HG03139 (cell line): ENCODE measurements around the gene GNA14.
"Not testable (repeated sequence)": the region's sequence is repeated elsewhere in the genome, so short reads cannot be mapped to it uniquely, and the experiment has no call there.

Experiments
- ATAC-seq: cut with Tn5 transposase; IDR thresholded peaks from one replicate; pipeline ENCODE4 v1.9.1; 2021; ENCODE audit not compliant: unreplicated experiment

Gene GNA14

DNA sequence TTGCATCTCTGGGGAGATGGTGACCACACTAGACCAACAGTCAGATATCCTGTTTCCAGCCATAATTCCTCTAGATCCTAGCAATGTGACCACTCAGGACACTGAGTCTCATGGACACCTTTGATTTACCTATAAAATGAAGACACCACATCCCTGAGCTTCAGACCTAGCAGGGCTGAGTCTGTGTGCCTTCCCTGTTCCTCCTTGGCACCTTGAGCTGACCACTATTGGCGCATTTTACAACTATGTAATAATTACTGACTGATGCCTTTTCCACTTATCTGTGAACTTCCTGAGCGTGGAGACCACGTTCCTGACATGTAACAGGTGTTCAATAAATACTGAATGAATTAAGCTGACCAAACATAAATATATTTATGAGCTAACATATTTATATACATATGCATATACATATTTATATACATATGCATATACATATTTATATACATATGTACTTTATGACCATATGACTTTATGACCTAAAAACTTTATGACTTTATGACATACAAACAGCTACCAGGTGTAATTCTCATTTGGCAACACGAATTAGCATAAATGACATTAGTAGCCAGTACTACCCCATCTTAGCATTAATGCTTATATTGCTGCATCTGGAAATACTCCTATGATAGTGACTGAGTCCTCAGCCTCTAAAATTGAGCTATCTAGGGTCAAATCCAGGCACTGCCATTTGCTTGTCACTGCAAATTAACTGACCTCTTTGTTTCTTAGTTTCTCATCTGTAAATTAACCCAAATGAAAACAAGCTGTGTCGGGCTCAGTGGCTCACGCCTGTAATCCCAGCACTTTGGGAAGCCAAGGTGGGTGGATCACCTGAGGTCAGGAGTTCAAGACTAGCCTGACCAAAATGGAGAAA, 150.6 kb downstream of the GNA14 start:
- no peak for ATAC-seq

DNA sequence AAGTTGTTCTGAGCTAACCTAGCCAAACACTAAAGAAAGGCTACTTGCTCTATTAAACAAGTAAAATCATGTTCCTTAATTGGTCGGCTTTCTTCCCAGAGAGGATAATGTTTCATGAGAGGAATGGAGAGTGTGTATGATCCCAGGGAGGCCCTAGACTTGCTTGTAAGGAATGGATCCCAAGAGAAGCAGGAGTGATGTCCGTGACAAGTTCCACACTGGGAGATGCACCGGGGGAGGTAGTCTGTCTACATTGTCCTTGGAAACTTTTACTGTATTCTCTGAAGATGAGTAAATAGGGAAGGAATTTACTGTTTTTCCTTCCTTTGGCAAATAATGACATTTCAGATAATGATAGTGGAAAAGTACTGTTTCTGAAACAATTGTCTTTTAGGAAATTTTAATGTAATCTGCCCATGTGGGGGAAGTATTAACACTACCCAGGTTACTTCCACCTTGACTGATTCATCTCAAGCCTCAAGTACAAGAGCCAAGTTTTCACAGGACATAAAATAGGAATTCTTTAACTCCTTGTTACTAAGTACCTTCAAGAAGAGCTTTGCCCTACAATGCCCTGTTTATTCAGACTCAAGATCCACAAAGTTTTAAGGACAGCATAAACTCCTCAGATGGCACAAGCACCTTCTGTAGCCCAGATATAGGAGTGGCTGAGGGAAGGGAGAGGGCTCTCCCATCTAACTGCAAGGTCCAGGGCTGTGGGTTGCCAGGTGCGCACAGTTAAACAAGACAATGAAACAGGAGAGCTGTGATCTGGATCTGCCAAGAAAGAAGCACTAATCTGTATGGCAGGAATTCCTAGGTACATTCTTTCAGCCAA, 152.1 kb downstream of the GNA14 start:
- ATAC-seq, result no peak

DNA sequence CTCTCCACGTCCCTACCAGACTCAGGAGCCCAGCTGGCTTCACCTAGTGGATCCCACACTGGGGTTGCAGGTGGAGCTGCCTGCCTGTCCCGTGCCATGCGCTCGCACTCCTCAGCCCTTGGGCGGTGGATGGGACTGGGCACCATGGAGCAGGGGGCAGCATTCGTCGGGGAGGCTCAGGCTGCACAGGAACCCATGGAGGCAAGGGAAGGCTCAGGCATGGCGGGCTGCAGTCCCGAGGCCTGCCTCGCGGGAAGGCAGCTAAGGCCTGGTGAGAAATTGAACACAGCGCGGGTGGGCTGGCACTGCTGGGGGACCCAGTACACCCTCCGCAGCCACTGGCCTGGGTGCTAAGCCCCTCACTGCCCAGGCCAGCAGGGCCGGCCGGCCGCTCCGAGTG, 157.8 kb downstream of the GNA14 start:
- not testable (repeated sequence) for ATAC-seq

DNA sequence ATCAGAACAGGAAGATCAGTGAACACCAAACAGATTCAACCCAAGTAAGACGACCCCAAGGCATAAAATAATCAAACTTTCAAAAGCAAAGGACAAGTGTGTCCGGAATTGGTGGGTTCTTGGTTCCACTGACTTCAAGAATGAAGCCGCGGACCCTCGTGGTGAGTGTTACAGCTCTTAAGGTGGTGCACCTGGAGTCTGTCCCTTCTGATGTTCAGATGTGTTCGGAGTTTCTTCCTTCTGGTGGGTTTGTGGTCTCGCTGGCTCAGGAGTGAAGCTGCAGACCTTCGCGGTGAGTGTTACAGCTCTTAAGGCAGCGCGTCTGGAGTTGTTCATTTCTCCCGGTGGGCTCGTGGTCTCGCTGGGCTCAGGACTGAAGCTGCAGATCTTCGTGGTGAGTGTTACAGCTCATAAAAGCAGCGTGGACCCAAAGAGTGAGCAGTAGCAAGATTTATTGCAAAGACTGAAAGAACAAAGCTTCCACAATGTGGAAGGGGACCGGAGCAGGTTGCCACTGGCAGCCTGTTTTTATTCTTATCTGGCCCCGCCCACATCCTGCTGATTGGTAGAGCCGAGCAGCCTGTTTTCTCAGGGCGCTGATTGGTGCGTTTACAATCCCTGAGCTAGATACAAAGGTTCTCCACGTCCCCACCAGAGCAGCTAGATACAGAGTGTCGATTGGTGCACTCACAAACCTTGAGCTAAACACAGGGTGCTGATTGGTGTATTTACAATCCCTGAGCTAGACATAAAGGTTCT, 158.5 kb downstream of the GNA14 start:
- not testable (repeated sequence) for ATAC-seq

DNA sequence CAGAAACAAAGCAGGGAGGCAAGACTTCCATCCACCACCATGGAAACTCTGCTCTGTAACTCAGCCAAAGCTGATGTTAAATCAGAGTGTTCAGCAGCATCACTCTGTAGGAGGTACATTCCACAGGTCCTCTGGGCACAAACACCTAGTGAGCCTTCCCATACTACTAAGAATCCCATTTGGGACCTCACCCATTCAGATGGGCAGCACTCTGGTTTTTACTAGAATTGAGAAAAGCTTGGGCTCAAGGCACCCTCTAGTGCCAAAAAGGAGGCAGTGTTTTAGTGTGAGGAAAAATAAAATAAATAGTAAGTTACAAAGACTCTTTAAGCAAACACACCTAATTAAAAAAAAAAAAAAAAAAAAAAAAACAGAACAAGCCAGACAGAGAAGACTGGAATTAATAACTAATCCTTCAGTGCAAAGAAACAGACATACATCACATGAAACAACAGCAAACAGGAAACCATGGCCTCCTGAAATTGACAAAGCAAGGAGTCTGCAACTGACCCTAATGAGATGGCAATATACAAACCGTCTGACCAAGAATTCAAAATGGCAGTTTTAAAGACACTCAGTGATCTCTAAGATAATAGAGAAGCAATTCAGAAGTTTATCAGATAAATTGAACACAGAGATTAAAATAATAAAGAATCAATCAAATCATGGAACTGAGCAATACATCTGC, 159.5 kb downstream of the GNA14 start:
- ATAC-seq, result no peak

DNA sequence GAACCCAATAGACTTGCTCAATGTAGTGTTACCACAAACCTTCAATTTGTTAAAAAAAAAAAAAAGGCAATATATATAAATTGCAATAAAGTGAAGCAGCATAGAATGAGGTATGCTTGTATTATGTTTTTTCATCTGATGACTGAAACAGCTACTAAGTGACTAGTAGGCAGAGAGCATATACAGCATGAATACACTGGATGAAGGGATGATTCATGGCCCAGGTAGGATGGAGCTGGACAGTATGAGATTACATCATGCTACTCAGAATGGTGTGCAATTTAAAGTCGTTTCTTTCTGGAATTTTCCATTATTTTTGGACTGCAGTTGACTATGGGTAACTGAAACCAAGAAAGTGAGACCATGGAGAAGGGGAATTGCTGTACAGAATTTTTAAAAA, 161.2 kb downstream of the GNA14 start:
- ATAC-seq, result no peak

DNA sequence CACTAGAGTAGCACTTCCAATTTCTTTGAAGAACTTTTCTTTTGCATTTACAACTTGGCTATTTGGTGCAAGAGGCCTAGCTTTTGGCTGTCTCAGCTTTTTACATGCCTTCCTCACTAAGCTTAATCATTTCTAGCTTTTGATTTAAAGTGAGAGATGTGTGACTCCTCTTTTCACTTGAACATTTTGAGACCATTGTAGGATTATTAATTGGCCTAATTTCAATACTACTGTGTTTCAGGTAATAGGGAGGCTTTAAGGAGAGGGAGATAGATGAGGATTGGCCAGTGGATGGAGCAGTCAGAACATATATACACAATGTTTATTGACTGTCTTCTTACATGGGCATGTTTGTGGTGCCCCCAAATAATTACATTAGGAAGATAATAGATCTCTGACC, 161.7 kb downstream of the GNA14 start:
- no peak for ATAC-seq

DNA sequence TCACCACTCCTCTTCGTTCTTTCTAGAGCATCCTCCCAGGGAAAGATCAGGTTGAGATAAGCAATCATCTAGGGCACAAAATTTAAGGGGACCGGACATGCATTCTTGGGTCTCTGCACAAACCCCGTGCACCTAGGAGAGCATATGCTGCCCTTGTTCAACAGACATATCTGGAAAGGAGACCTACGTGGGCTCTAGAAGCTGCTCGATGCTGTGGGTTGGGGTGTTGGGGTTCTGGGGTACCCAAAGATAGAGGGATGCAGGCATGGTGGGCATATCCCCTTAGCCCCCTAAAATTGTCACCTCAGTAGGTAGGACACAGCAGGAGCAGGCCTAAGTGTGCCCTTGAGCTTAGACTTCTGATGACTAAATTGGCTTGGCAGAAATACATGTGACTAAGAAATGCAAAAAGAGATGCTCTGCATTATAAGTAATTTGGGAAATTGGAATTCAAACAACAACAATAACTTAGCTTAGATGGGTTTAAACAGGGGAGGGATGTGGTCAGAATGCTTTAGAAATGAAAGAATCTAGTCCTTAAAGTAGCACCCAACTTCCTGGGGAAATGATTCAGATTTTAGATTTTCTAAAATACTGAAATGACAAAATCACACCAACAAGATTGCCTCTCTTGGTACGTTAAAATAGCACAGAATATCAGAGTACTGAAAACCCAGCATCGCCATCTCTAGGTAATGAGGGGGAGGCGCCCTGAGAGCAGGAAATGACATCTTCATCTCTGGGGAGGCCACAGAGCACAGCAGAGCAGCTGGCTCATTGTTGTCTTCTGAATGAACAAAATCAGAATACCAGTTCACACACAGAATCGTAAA, 172.3 kb downstream of the GNA14 start:
- ATAC-seq, result peak; percentile 99

DNA sequence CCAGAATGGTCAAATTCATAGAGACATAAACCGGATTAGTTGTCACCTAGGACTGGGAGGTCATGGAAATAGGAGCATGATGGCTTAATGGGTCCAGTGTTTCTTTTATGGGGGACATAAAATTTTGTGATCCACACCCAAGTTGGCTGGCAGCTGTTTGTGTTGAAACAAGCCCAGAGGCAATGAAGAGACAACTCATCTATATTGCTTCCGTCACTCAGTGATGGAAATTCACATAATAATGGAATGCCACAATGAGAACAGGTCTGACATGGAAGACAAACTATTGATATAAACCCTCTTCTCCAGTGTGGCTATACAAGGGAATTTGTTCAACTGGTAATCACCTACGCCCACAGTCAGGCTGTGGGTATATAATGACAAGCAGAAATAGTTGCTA, 173.2 kb downstream of the GNA14 start:
- ATAC-seq, result no peak

DNA sequence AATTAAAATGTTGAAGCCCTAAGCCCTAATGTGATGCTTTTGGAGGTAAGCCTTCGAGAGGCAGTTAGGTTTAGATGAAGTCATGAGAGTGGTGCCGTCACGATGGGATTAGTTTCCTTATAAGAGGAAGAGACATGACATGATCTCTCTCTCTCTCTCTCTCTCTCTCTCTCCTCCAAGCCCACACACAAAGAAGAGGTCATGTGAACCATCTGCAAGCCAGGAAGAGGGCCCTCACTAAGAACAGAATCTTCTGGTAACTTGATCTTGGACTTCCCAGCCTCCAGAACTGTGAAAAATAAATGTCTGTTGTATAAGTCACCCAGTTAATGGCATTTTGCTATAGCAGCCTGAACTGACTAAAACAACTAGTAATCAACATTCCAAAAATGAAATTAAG, 175.5 kb downstream of the GNA14 start:
- no peak for ATAC-seq

DNA sequence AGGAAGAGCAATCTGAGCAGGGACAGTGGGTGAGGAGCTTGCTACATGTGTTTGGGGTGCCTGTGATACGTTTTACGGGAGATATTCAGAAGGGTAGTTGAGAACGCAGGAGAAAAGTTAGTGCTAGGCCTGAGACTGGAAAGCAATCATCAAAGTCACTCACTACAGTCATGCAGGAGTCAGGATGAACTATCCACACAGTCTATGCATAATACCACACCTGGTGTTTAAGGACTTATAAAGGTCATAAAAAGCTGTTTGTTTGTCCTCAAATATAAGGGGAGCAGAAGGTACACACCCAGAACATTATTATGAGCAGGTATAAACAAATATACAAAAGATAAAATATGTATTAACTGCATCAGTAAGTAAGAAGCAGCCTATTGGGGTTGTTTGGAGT, 176.6 kb downstream of the GNA14 start:
- no peak for ATAC-seq

DNA sequence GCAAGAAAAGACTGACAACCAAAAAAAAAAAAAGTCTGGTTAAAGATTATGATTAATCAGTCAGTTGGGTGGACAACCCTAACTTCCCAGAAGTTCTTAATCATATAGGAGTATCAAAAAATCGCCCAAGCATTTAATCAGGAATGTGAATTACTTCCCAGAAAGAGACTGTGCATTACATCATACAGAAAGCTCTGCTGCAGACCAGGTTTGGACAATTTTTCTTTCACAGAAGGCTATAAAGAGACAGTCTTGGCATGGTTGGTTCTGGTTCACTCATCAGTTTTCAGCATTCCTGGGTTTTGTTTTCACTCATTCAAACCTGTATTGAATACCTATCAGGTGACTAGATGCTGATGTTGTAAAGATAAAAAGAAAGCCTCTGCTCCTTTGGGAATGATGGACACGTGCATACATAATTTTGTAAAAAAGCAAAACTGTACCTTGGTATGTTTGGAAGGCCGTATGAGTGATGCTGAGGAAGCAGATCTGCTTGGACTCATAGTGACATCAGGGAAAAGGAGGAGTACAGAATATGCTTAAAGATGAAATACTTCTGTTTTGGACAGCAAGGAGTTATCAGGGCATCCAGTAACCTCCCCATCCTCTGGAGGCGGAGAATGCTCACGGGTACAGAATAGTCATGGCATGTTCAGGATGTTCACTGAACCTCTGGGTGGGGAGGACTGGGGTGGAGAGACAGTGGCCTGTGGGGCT, 178.4 kb downstream of the GNA14 start:
- no peak for ATAC-seq

DNA sequence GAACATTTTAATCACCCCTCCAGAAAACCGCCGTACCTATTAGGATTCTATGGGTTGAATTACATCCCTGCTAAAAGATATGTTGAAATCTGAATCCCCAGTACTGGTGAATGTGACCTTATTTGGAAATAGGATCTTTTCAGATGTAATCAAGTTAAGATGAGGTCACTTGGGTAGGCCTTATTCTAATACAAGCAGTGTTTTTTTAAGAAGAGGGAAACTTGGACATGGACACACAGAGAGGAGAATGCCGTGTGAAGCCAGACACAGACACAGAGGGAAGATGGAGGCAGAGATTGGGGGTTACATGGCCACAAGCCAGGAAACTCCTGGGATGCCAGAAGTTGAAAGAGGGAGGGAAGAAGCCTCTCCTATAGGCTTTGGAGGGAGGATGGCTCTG, 183.5 kb downstream of the GNA14 start:
- ATAC-seq, result no peak

DNA sequence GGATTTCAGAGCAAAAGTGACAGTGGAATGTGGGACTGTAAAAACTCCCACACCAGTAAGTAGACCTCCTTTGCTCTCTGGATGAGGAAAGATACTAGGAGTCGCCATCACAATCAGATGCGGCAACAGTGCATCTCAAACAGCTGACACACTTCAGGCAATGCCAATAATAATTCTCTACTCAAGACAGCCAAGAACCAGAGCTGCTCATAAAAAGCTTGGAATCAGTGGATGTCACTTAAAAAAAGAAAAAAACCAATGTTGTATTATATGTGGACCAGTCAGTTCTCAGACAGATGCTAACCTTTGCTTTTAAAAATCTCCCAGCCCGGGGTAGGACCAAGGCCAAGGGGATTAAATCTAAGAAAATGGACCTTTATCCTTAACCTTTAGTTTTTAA, 185.0 kb downstream of the GNA14 start:
- no peak for ATAC-seq

DNA sequence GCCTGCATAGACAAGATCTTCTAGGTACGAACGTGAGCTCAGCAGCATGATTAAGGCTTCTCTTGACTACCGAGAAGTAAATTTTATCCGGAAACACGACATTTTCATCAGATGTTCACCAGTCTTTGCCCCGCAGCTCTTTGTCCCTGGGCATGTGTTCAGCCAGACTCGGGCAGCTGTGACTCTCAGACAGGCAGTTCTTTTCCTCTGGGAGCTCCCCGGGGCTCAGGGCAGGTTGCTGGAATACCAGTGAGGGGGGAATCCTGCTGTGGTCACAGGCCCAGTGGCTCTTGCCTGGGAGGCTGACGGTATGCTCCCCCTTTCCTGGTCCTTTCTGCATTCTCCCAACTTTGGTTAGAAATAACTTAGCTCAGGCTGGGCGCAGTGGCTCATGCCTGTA, 186.1 kb downstream of the GNA14 start:
- no peak for ATAC-seq

DNA sequence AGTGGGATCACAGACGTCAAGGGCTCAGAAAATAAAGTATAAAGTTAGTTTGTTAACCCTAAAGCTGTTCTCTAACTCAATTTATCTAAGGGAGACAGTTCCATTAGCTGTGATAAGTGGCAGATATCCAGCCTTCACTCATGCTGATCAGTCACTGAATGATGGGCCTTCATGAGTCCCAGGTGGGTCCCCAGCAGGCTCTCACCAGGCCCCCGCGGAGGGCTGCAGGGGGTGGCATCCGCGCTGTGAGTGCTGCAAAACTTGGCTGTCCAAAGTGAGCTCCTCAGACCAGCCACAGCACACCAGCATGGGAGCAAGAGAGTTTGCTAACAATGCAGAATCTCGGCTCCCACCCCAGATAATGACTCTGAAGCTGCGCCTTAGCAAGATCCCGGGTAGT, 187.2 kb downstream of the GNA14 start:
- ATAC-seq, result no peak

DNA sequence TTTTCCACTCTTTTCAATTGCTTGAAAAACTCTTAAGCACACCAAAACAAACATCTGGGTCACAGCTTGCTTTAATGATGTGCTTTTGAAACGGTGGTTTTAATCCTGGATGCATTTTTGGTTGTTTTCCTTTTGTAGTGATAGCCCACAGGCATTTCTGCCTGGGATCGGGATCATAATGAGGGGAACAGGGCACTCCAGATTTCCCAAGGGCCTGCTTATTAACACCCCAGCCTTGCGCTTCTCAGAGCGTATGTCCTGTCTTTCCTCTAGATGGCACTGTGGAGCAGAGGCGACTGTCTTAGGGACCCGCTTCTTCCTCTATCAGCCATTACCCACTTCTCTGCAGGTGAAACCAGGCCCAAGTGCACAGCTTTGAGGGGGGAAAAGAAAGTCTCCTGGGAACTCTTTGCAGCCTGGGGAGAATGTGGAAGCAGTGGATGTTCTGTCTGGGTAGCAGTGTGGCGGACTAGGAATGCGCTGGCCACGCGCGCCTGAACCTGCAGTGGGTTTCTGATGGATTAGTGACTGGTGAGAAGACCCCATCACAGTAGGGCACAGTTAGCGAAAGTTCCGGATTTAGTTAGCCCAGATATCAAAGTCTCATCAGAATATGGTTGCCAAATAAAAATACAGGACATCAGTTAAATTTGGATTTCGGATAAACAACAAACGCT, 190.1 kb downstream of the GNA14 start:
- peak; percentile 81 for ATAC-seq

DNA sequence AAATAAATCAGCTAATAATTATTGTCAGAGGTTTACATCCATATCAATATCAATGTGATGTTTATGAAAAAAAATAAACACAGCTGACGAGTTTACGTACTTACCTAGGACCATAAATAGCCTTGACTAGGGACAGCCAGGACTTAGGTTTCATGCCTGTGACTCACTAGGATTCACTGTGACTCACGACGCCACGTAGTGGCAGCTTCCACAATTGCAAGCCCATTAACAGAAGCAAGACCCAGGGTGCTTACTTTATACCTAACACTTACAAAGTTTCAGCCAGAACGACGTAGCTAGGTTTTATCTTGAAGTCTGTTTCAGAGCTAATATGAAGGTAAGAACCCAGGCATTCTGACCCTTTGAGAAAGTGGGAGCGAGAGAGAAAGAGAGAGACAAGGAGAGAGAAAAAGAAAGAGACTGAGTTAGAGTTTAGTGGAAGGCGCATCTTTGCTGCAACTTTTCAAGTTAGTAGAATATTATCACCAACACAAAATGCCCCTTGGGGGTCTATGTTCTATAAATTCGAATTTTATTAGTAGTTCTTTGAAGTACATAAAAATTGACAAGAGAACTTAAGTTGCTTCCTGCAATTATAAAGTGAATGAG, 191.2 kb downstream of the GNA14 start:
- peak; percentile 75 for ATAC-seq
